Stimulated activated naive CD4-positive, alpha-beta T cell (primary cell): Measurements from ENCODE around the gene MARVELD2.
"Not testable (repeated sequence)": the region's sequence is repeated elsewhere in the genome, so short reads cannot be mapped to it uniquely, and the experiment has no call there.

Experiments
- DNase-seq, 6 experiments: peaks; one replicate each; lab custom pipeline; 2025; lab: John Stamatoyannopoulos, UW

Gene MARVELD2

GRCh38 chr5:69414885-69415583 is at the start of gene MARVELD2:
TSS of gene MARVELD2 (plus strand) at chr5:69415116. CDS start at chr5:69419386, 4,270 bp downstream.
- peak in 5 of 6 experiments; percentile 12 to 33 (median 29) for DNase-seq

GRCh38 chr5:69367697-69368279 is 47.1 kb upstream of the MARVELD2 start:
- DNase-seq: no peak

GRCh38 chr5:69368458-69369339 is 46.2 kb upstream of the MARVELD2 start:
- peak in 5 of 6 experiments; percentile 35 to 76 (median 57) for DNase-seq

GRCh38 chr5:69369340-69370121 is 45.4 kb upstream of the MARVELD2 start, which contains the start of the genes AK6, RAD17 and TAF9:
TSS of gene AK6 (minus strand) at chr5:69369520. CDS start at chr5:69369490, 30 bp downstream.
TSS of gene RAD17 (plus strand) at chr5:69369818. CDS start at chr5:69372209, 2,391 bp downstream.
TSS of gene TAF9 (minus strand) at chr5:69369520. CDS start at chr5:69365737, 3,783 bp downstream.
- peak; percentile 83 to 98 (median 95) for DNase-seq

- DNase-seq: not testable (repeated sequence)
These were observed 44.6 kb upstream of the MARVELD2 start for GRCh38 chr5:69370335-69370734.

GRCh38 chr5:69372394-69372793 is 42.5 kb upstream of the MARVELD2 start:
- DNase-seq: no peak

GRCh38 chr5:69374911-69375446 is 39.9 kb upstream of the MARVELD2 start:
- DNase-seq: no peak

- DNase-seq: no peak
These were observed 36.5 kb upstream of the MARVELD2 start for GRCh38 chr5:69378376-69378775.

- DNase-seq: no peak
These were observed 10.1 kb upstream of the MARVELD2 start for GRCh38 chr5:69404659-69405330.

- DNase-seq: no peak
These were observed 655 bp downstream of the MARVELD2 start for GRCh38 chr5:69415584-69415958.

GRCh38 chr5:69416180-69416579 is 1.3 kb downstream of the MARVELD2 start:
- DNase-seq: no peak

- no peak for DNase-seq
These were observed 1.8 kb downstream of the MARVELD2 start for GRCh38 chr5:69416699-69417098.

- DNase-seq: no peak
These were observed 3.6 kb downstream of the MARVELD2 start for GRCh38 chr5:69418554-69418953.

- DNase-seq: no peak
These were observed 16.7 kb downstream of the MARVELD2 start for GRCh38 chr5:69431424-69432303.

- DNase-seq: no peak
These were observed 17.7 kb downstream of the MARVELD2 start for GRCh38 chr5:69432412-69433206.

GRCh38 chr5:69435276-69435884 is 20.5 kb downstream of the MARVELD2 start:
- not testable (repeated sequence) for DNase-seq

GRCh38 chr5:69444127-69444754 is 29.3 kb downstream of the MARVELD2 start:
- DNase-seq: no peak

- no peak for DNase-seq
These were observed 34.6 kb downstream of the MARVELD2 start for GRCh38 chr5:69449511-69449910.
